GM18520 (cell line): ENCODE results near the gene CDC42SE2.

Source experiments
- ATAC-seq: cut with Tn5 transposase; IDR thresholded peaks from one replicate; pipeline ENCODE4 v1.9.1; 2021; ENCODE audit not compliant: unreplicated experiment

Gene CDC42SE2

GRCh38 chr5:131426011-131426410, 162.2 kb downstream of the CDC42SE2 start:
- no peak for ATAC-seq

GRCh38 chr5:131430794-131431193, 166.9 kb downstream of the CDC42SE2 start:
- no peak for ATAC-seq

- no peak for ATAC-seq
These were observed 167.9 kb downstream of the CDC42SE2 start for GRCh38 chr5:131431794-131432193.

- no peak for ATAC-seq
These were observed 169.3 kb downstream of the CDC42SE2 start for GRCh38 chr5:131433109-131433508.

GRCh38 chr5:131436081-131436480, 172.2 kb downstream of the CDC42SE2 start:
- no peak for ATAC-seq

- no peak for ATAC-seq
These were observed 177.3 kb downstream of the CDC42SE2 start for GRCh38 chr5:131441184-131441583.
